ENCODE data around the gene AKAP13. TPM values are rescaled to one million over a fixed set of nuclear protein-coding genes. Genes with fewer than 3 reads are reported as not detected.

Gene AKAP13
- total and polyA plus RNA-seq, 2 of the 13 experiments (the other 11 are each of a cell fraction or from before 2014, with no cell fraction given), result 6.7 to 27.1 TPM

DNA sequence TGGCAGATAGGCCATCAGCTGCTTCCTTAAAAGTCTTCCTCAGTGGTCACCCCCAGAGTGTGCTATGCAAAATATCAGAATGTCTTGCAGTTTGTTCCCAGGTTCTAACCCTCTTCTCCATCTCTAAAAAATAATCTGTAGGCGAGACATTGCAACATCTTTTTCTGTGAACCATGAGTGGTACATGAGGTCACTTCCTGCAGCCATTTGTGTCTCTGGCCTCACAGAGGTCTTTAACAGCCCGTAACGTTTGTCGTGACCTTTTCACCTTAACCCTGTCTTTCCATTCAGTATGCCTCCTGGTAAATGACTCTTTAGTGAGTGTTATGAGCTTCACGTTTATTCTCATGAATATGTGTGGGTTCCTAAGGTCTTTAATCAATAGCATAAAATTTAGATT is 269.0 kb downstream of the AKAP13 start (continued):
- peak; percentile 92 for TF ChIP-seq NR2F6 (IDR thresholded peaks at IDR 0.05)
- TF ChIP-seq NR2F6 (CRISPR knock-in tag; IDR thresholded peaks at IDR 0.05), result peak; percentile 94
- TF ChIP-seq HDAC2 (CRISPR knock-in tag; IDR thresholded peaks at IDR 0.05), result no peak
- no peak for TF ChIP-seq ZNF205 (CRISPR knock-in tag; IDR thresholded peaks at IDR 0.05)
- TF ChIP-seq, protein P1, sequence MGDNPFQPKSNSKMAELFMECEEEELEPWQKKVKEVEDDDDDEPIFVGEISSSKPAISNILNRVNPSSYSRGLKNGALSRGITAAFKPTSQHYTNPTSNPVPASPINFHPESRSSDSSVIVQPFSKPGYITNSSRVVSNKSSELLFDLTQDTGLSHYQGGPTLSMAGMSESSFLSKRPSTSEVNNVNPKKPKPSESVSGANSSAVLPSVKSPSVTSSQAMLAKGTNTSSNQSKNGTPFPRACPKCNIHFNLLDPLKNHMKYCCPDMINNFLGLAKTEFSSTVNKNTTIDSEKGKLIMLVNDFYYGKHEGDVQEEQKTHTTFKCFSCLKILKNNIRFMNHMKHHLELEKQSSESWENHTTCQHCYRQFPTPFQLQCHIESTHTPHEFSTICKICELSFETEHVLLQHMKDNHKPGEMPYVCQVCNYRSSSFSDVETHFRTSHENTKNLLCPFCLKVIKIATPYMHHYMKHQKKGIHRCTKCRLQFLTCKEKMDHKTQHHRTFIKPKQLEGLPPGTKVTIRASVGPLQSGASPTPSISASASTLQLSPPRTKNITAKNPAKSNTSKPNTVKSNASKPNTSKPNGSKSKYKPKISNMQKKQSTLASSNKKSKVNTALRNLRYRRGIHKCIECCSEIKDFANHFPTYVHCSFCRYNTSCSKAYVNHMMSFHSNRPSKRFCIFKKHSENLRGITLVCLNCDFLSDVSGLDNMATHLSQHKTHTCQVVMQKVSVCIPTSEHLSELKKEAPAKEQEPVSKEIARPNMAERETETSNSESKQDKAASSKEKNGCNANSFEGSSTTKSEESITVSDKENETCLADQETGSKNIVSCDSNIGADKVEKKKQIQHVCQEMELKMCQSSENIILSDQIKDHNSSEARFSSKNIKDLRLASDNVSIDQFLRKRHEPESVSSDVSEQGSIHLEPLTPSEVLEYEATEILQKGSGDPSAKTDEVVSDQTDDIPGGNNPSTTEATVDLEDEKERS (CRISPR knock-in tag; IDR thresholded peaks at IDR 0.05), result no peak
- no peak for TF ChIP-seq HNF4A (CRISPR knock-in tag; IDR thresholded peaks at IDR 0.05)
- no peak for TF ChIP-seq MIER3 (CRISPR knock-in tag; IDR thresholded peaks at IDR 0.05; ENCODE audit: borderline replicate concordance)
- TF ChIP-seq ZNF567 (CRISPR knock-in tag; IDR thresholded peaks at IDR 0.05; ENCODE audit: borderline replicate concordance), result no peak
- no peak for TF ChIP-seq ZFP91 (CRISPR knock-in tag; IDR thresholded peaks at IDR 0.05; ENCODE audit: borderline replicate concordance)
- no peak for TF ChIP-seq FOXK1 (CRISPR knock-in tag; IDR thresholded peaks at IDR 0.05; ENCODE audit: borderline replicate concordance, low read depth)
- TF ChIP-seq FUBP1 (CRISPR knock-in tag; IDR thresholded peaks at IDR 0.05; ENCODE audit: borderline replicate concordance), result no peak
- TF ChIP-seq RCOR2 (CRISPR knock-in tag; IDR thresholded peaks at IDR 0.05), result 0 out of 2 replicates have a peak, but pooled peaks have one; percentile 20
- no peak for TF ChIP-seq CBX5 (CRISPR knock-in tag; IDR thresholded peaks at IDR 0.05; ENCODE audit: borderline replicate concordance)
- TF ChIP-seq RORA (CRISPR knock-in tag; IDR thresholded peaks at IDR 0.05), result no peak
- no peak for TF ChIP-seq ZNF260 (CRISPR knock-in tag; IDR thresholded peaks at IDR 0.05; ENCODE audit: borderline replicate concordance, low read depth)
- TF ChIP-seq SETDB1 (CRISPR knock-in tag; IDR thresholded peaks at IDR 0.05; ENCODE audit: borderline replicate concordance), result no peak
- TF ChIP-seq DZIP1 (CRISPR knock-in tag; IDR thresholded peaks at IDR 0.05), result no peak
- TF ChIP-seq RFX3 (CRISPR knock-in tag; IDR thresholded peaks at IDR 0.05), result no peak
- TF ChIP-seq ARNT2 (CRISPR knock-in tag; IDR thresholded peaks at IDR 0.05; ENCODE audit: low read depth), result no peak
- TF ChIP-seq PLRG1 (conservative IDR thresholded peaks at IDR 0.05), result no peak
- no peak for TF ChIP-seq ATF2 (CRISPR knock-in tag; IDR thresholded peaks at IDR 0.05)
- no peak for TF ChIP-seq PHF20 (CRISPR knock-in tag; IDR thresholded peaks at IDR 0.05)
